ENCODE results near the gene OLA1. TPM values are rescaled to one million over a fixed set of nuclear protein-coding genes. Genes with fewer than 3 reads are reported as not detected.

Gene OLA1
- total RNA-seq, 2 donors from 2014 or later, result 127 to 181 TPM

DNA sequence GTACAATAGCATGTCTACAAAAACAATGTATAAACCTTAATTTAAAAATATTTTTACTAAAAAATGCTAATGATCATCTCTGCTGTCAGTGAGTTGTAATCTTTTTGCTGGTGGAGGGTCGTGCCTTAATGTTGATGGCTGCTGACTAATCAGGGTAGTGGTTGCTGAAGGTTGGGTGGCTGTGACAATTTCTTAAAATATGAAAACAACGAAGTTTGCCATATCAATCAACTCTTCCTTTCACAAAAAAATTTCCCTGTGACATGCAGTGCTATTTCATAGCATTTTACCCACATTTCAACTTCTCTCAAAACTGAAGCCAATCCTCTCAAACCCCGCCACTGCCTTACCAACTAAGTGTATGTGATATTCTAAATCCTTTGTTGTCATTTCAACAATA, 112.4 kb downstream of the OLA1 start:
- H3K36me3 ChIP-seq (ENCODE audit: control insufficient read depth, insufficient read depth, low read length), result peaks cover 38% of the 10 kb centered on the region
- no peaks in the 10 kb centered on the region for H3K27me3 Mint-ChIP-seq (ENCODE audit: insufficient read depth)
- no peak overlapping the region for H3K4me3 ChIP-seq (ENCODE audit: low read length)
- no peak for DNase-seq
- peaks cover 33% of the 10 kb centered on the region for H3K36me3 Mint-ChIP-seq (ENCODE audit: low read depth)
- no peaks in the 10 kb centered on the region for H3K4me1 ChIP-seq (ENCODE audit: control insufficient read depth, insufficient read depth, low read length)
- H3K4me3 Mint-ChIP-seq, result no peak overlapping the region
- no peaks in the 10 kb centered on the region for H3K27me3 ChIP-seq (ENCODE audit: control insufficient read depth, insufficient read depth, low read length, poor library complexity, severe bottlenecking)
- 91 to 93% methylated on average over 2 to 3 of the region's 3 CpGs for WGBS, 2 experiments (ENCODE audit: insufficient coverage in 1 of 2, insufficient read length in 1 of 2)
- H3K27ac Mint-ChIP-seq, result no peak overlapping the region
- peaks cover 15% of the 10 kb centered on the region for H3K9me3 Mint-ChIP-seq
- H3K9ac ChIP-seq (ENCODE audit: extremely low read depth, low read length, poor library complexity, severe bottlenecking), result no peak overlapping the region
- no peak for TF ChIP-seq CTCF (conservative IDR thresholded peaks at IDR 0.05)
- no peak overlapping the region for H3K27ac ChIP-seq (ENCODE audit: low read depth, low read length)
- peaks cover 21% of the 10 kb centered on the region for H3K9me3 ChIP-seq (ENCODE audit: control insufficient read depth, low read length)
- peaks cover 3% of the 10 kb centered on the region for H3K4me1 Mint-ChIP-seq

- peak overlapping the region; percentile 26 for H3K27ac ChIP-seq (ENCODE audit: low read depth, low read length)
- H3K9me3 ChIP-seq (ENCODE audit: control insufficient read depth, low read length), result no peaks in the 10 kb centered on the region
- Mint-ChIP-seq H3K9me3 (no peaks in the 10 kb centered on the region), H3K27ac (no peak overlapping the region), H3K4me1 (peaks cover 29% of the 10 kb centered on the region), H3K36me3 (ENCODE audit: low read depth) (peaks cover 4% of the 10 kb centered on the region), H3K4me3 (no peak overlapping the region), H3K27me3 (ENCODE audit: insufficient read depth) (no peaks in the 10 kb centered on the region)
- 60 to 70% methylated on average over 1 to 3 of the region's 4 CpGs for WGBS, 2 experiments (ENCODE audit: insufficient coverage in 1 of 2, insufficient read length in 1 of 2)
- TF ChIP-seq CTCF (conservative IDR thresholded peaks at IDR 0.05), result no peak
- no peak overlapping the region for H3K4me3 ChIP-seq (ENCODE audit: low read length)
- no peak for DNase-seq
- no peak overlapping the region for H3K9ac ChIP-seq (ENCODE audit: extremely low read depth, low read length, poor library complexity, severe bottlenecking)
- H3K27me3 ChIP-seq (ENCODE audit: control insufficient read depth, insufficient read depth, low read length, poor library complexity, severe bottlenecking), result no peaks in the 10 kb centered on the region
- H3K4me1 ChIP-seq (ENCODE audit: control insufficient read depth, insufficient read depth, low read length), result peaks cover 3% of the 10 kb centered on the region
- peaks cover 23% of the 10 kb centered on the region for H3K36me3 ChIP-seq (ENCODE audit: control insufficient read depth, insufficient read depth, low read length)
These were observed 123.2 kb downstream of the OLA1 start for GRCh38 chr2:174125090-174125489.

GRCh38 chr2:174124181-174124580, 124.2 kb downstream of the OLA1 start:
- peaks cover 4% of the 10 kb centered on the region for H3K36me3 Mint-ChIP-seq (ENCODE audit: low read depth)
- no peak overlapping the region for H3K4me3 Mint-ChIP-seq
- Histone ChIP-seq H3K27me3 (ENCODE audit: control insufficient read depth, insufficient read depth, low read length, poor library complexity, severe bottlenecking) (no peaks in the 10 kb centered on the region), H3K36me3 (ENCODE audit: control insufficient read depth, insufficient read depth, low read length) (peaks cover 23% of the 10 kb centered on the region), H3K27ac (ENCODE audit: low read depth, low read length) (peak overlapping the region; percentile 79), H3K9ac (ENCODE audit: extremely low read depth, low read length, poor library complexity, severe bottlenecking) (peak overlapping the region; percentile 6), H3K4me3 (ENCODE audit: low read length) (no peak overlapping the region), H3K4me1 (ENCODE audit: control insufficient read depth, insufficient read depth, low read length) (peaks cover 3% of the 10 kb centered on the region), H3K9me3 (ENCODE audit: control insufficient read depth, low read length) (no peaks in the 10 kb centered on the region)
- H3K27me3 Mint-ChIP-seq (ENCODE audit: insufficient read depth), result no peaks in the 10 kb centered on the region
- no peak overlapping the region for H3K27ac Mint-ChIP-seq
- peak; percentile 67 for DNase-seq
- WGBS, 2 experiments (ENCODE audit: insufficient coverage in 1 of 2, insufficient read length in 1 of 2), result 38% methylated on average over 5 of the region's 5 CpGs; no CpG with 5 or more reads in 1 of the 2 experiments
- no peak for TF ChIP-seq CTCF (conservative IDR thresholded peaks at IDR 0.05)
- H3K9me3 Mint-ChIP-seq, result no peaks in the 10 kb centered on the region
- peaks cover 29% of the 10 kb centered on the region for H3K4me1 Mint-ChIP-seq
